Loucy (cell line): ENCODE measurements around the gene TCEAL1.

Experiments
- EZH2phosphoT487 ChIP-seq: fragments of 200-600 bp; IDR thresholded peaks from 2 replicates; pipeline ENCODE4 v1.6.1; 2018; ENCODE audit warnings: antibody characterized with exemption, mild to moderate bottlenecking, moderate library complexity, borderline replicate concordance
- TF ChIP-seq, protein P1 (sequence below): fragments of 200-600 bp; sonication (generic); conservative IDR thresholded peaks from 2 replicates; pipeline ENCODE4 v1.5.1; 2014; ENCODE audit warnings: mild to moderate bottlenecking, antibody characterized with exemption, low read length

DNA sequence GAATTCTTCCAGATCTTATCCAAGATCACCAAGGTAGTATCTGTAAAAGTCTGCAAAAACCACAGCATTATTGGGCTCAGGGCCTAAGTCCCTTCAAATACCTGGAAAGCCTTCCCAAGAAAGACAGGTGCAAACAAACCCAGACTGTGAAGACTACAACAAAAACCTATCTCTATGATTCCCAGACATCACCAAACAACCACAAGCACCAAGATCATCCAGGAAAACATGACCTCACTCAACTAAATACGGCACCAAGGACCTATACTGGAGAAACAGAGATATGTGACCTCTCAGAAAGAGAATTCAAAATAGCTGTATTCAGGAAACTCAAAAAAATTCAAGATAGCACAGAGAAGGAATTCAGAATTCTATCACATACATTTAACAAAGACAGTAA lies 15.3 kb downstream of the TCEAL1 start:
- TF ChIP-seq, protein P1, sequence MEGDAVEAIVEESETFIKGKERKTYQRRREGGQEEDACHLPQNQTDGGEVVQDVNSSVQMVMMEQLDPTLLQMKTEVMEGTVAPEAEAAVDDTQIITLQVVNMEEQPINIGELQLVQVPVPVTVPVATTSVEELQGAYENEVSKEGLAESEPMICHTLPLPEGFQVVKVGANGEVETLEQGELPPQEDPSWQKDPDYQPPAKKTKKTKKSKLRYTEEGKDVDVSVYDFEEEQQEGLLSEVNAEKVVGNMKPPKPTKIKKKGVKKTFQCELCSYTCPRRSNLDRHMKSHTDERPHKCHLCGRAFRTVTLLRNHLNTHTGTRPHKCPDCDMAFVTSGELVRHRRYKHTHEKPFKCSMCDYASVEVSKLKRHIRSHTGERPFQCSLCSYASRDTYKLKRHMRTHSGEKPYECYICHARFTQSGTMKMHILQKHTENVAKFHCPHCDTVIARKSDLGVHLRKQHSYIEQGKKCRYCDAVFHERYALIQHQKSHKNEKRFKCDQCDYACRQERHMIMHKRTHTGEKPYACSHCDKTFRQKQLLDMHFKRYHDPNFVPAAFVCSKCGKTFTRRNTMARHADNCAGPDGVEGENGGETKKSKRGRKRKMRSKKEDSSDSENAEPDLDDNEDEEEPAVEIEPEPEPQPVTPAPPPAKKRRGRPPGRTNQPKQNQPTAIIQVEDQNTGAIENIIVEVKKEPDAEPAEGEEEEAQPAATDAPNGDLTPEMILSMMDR: no peak
- TF ChIP-seq EZH2phosphoT487: no peak
